Neural progenitor cell (in vitro differentiated cells): Measurements from ENCODE around the gene KRTAP12-2. TPM values are rescaled to one million over a fixed set of nuclear protein-coding genes. Genes with fewer than 3 reads are reported as not detected.
"Not testable (repeated sequence)": the region's sequence is repeated elsewhere in the genome, so short reads cannot be mapped to it uniquely, and the experiment has no call there.

Source experiments
- DNase-seq: peaks from one replicate; pipeline ENCODE4 v3.0.0-alpha.2; 2016; ENCODE audit warnings: low spot score
- H2AFZ ChIP-seq: fragments of 200-600 bp; sonication (generic); replicated peaks from 2 replicates; pipeline ENCODE4 v1.6.1; 2016; ENCODE audit warnings: antibody characterized with exemption
- H3F3A ChIP-seq: fragments of 200-600 bp; sonication (generic); 2 replicates; pipeline ENCODE4 v1.6.1; 2016; ENCODE audit warnings: antibody characterized with exemption, low read depth
- H3K27ac ChIP-seq: fragments of 200-600 bp; sonication (generic); 2 replicates; pipeline ENCODE4 v1.5.1; 2016; ENCODE audit warnings: mild to moderate bottlenecking
- H3K27me3 ChIP-seq: fragments of 200-600 bp; sonication (generic); 2 replicates; pipeline ENCODE4 v1.6.1; 2016; ENCODE audit warnings: mild to moderate bottlenecking, moderate library complexity
- H3K36me3 ChIP-seq: fragments of 200-600 bp; sonication (generic); 2 replicates; pipeline ENCODE4 v1.5.1; 2016
- H3K4me1 ChIP-seq: fragments of 200-600 bp; sonication (generic); 2 replicates; pipeline ENCODE4 v1.6.1; 2016; ENCODE audit warnings: mixed run types
- H3K4me2 ChIP-seq: fragments of 200-600 bp; sonication (generic); 2 replicates; pipeline ENCODE4 v1.6.1; 2016
- H3K4me3 ChIP-seq: fragments of 200-600 bp; sonication (generic); 2 replicates; pipeline ENCODE4 v1.5.1; 2016
- H3K79me2 ChIP-seq: fragments of 200-600 bp; sonication (generic); 2 replicates; pipeline ENCODE4 v1.6.1; 2016; ENCODE audit warnings: low read depth
- H3K9ac ChIP-seq: fragments of 200-600 bp; sonication (generic); 2 replicates; pipeline ENCODE4 v1.6.1; 2016
- H3K9me3 ChIP-seq: fragments of 200-600 bp; sonication (generic); 2 replicates; pipeline ENCODE4 v1.5.1; 2016; ENCODE audit warnings: low read depth
- H4K20me1 ChIP-seq: fragments of 200-600 bp; sonication (generic); 2 replicates; pipeline ENCODE4 v1.6.1; 2016; ENCODE audit warnings: low read depth
- H3K27ac Mint-ChIP-seq: 3 replicates; pipeline ENCODE4 v1.8.0; 2021; ENCODE audit warnings: mixed read lengths
- H3K27me3 Mint-ChIP-seq: 2 replicates; pipeline ENCODE4 v1.8.0; 2022; ENCODE audit warnings: low read depth, mild to moderate bottlenecking, inconsistent platforms, moderate library complexity, mixed read lengths; ENCODE audit not compliant: insufficient read depth
- H3K36me3 Mint-ChIP-seq: 3 replicates; pipeline ENCODE4 v1.8.0; 2021; ENCODE audit warnings: mixed read lengths
- H3K4me1 Mint-ChIP-seq: 3 replicates; pipeline ENCODE4 v1.8.0; 2021; ENCODE audit warnings: mixed read lengths
- H3K4me3 Mint-ChIP-seq: 3 replicates; pipeline ENCODE4 v1.8.0; 2021; ENCODE audit warnings: mild to moderate bottlenecking, moderate library complexity, mixed read lengths
- H3K9me3 Mint-ChIP-seq: 3 replicates; pipeline ENCODE4 v1.8.0; 2020; ENCODE audit warnings: mixed read lengths
- CTCF ChIP-seq: fragments of 200-600 bp; sonication (generic); IDR thresholded peaks from 2 replicates; pipeline ENCODE4 v1.5.1; 2017; ENCODE audit warnings: antibody characterized with exemption, mild to moderate bottlenecking
- EZH2 ChIP-seq: fragments of 200-600 bp; sonication (generic); IDR thresholded peaks from 2 replicates; pipeline ENCODE4 v1.6.1; 2017; ENCODE audit warnings: antibody characterized with exemption, mild to moderate bottlenecking, moderate library complexity
- EZH2phosphoT487 ChIP-seq: fragments of 200-600 bp; sonication (generic); IDR thresholded peaks from 2 replicates; pipeline ENCODE4 v1.6.1; 2017; ENCODE audit warnings: antibody characterized with exemption
- total RNA-seq: library from RNA; depleted of rRNA; stranded (reverse); fragments of >200 nt; gene quantifications from 2 replicates; pipeline ENCODE4 v1.2.3, GENCODE V29; 2015; ENCODE audit warnings: low replicate concordance

Gene KRTAP12-2
- total RNA-seq, 1 donor from 2014 or later: not detected

GRCh38 chr21:44640761-44641160, 26.0 kb downstream of the KRTAP12-2 start:
- no peaks in the 10 kb centered on the region for H3K27me3 ChIP-seq
- no peaks in the 10 kb centered on the region for H4K20me1 ChIP-seq
- no peak overlapping the region for H3K9ac ChIP-seq
- no peak overlapping the region for H3K27ac Mint-ChIP-seq
- no peaks in the 10 kb centered on the region for H3K36me3 ChIP-seq
- peaks cover 30% of the 10 kb centered on the region for H3K9me3 Mint-ChIP-seq
- TF ChIP-seq EZH2phosphoT487 (no peak), CTCF (no peak), EZH2 (no peak)
- H3K4me3 Mint-ChIP-seq: no peak overlapping the region
- H3F3A ChIP-seq: peaks cover 9% of the 10 kb centered on the region
- no peak overlapping the region for H3K27ac ChIP-seq
- H3K4me1 ChIP-seq: peaks cover 11% of the 10 kb centered on the region
- no peaks in the 10 kb centered on the region for H3K36me3 Mint-ChIP-seq
- no peaks in the 10 kb centered on the region for H3K79me2 ChIP-seq
- peaks cover 12% of the 10 kb centered on the region for H3K27me3 Mint-ChIP-seq
- H3K4me1 Mint-ChIP-seq: peaks cover 16% of the 10 kb centered on the region
- H3K4me3 ChIP-seq: no peak overlapping the region
- DNase-seq: no peak
- peaks cover 8% of the 10 kb centered on the region for H3K9me3 ChIP-seq
- H2AFZ ChIP-seq: no peak overlapping the region
- no peak overlapping the region for H3K4me2 ChIP-seq

GRCh38 chr21:44639331-44639655, 27.4 kb downstream of the KRTAP12-2 start:
- Mint-ChIP-seq H3K27me3 (peaks cover 14% of the 10 kb centered on the region), H3K4me3 (no peak overlapping the region), H3K36me3 (no peaks in the 10 kb centered on the region), H3K4me1 (peaks cover 16% of the 10 kb centered on the region), H3K27ac (no peak overlapping the region), H3K9me3 (peaks cover 19% of the 10 kb centered on the region)
- Histone ChIP-seq H3K27ac (no peak overlapping the region), H3K4me1 (peaks cover 11% of the 10 kb centered on the region), H2AFZ (no peak overlapping the region), H3K36me3 (no peaks in the 10 kb centered on the region), H3K9ac (no peak overlapping the region), H4K20me1 (no peaks in the 10 kb centered on the region), H3K27me3 (no peaks in the 10 kb centered on the region), H3K79me2 (no peaks in the 10 kb centered on the region), H3K9me3 (peaks cover under 1% of the 10 kb centered on the region), H3K4me3 (no peak overlapping the region), H3K4me2 (no peak overlapping the region), H3F3A (peaks cover 8% of the 10 kb centered on the region)
- no peak for DNase-seq
- no peak for TF ChIP-seq EZH2phosphoT487
- no peak for TF ChIP-seq CTCF
- TF ChIP-seq EZH2: no peak

- H3K27ac Mint-ChIP-seq, H2AFZ ChIP-seq, H3K4me2 ChIP-seq, H3K4me1 ChIP-seq, H3K9ac ChIP-seq, DNase-seq, H3K4me3 ChIP-seq, H3K27me3 ChIP-seq, H3K36me3 Mint-ChIP-seq, H4K20me1 ChIP-seq, H3K27ac ChIP-seq, H3F3A ChIP-seq, H3K9me3 ChIP-seq, H3K4me3 Mint-ChIP-seq, H3K36me3 ChIP-seq, H3K79me2 ChIP-seq: not testable (repeated sequence)
- peaks cover 14% of the 10 kb centered on the region for H3K27me3 Mint-ChIP-seq
- peaks cover 13% of the 10 kb centered on the region for H3K9me3 Mint-ChIP-seq
- H3K4me1 Mint-ChIP-seq: peaks cover 13% of the 10 kb centered on the region
These were observed 28.0 kb downstream of the KRTAP12-2 start for GRCh38 chr21:44638506-44639330.

- Mint-ChIP-seq H3K27ac (peak overlapping the region; percentile 25), H3K4me1 (peaks cover 11% of the 10 kb centered on the region), H3K27me3 (peaks cover 14% of the 10 kb centered on the region), H3K9me3 (peaks cover 13% of the 10 kb centered on the region)
- not testable (repeated sequence) for H4K20me1 ChIP-seq, H3K27me3 ChIP-seq, H3K4me1 ChIP-seq, H3K27ac ChIP-seq, H3K79me2 ChIP-seq, H3K9ac ChIP-seq, H3K4me3 ChIP-seq, H3F3A ChIP-seq, H3K9me3 ChIP-seq, H3K4me3 Mint-ChIP-seq, H2AFZ ChIP-seq, H3K36me3 ChIP-seq, H3K4me2 ChIP-seq, DNase-seq, H3K36me3 Mint-ChIP-seq
These were observed 28.8 kb downstream of the KRTAP12-2 start for GRCh38 chr21:44637851-44638348.
